HG03108 (cell line): Measurements from ENCODE around the gene MBNL1.

Experiments used
- ATAC-seq: cut with Tn5 transposase; IDR thresholded peaks from one replicate; pipeline ENCODE4 v1.9.1; 2021; ENCODE audit warnings: moderate library complexity; ENCODE audit not compliant: unreplicated experiment

Gene MBNL1, protein sequence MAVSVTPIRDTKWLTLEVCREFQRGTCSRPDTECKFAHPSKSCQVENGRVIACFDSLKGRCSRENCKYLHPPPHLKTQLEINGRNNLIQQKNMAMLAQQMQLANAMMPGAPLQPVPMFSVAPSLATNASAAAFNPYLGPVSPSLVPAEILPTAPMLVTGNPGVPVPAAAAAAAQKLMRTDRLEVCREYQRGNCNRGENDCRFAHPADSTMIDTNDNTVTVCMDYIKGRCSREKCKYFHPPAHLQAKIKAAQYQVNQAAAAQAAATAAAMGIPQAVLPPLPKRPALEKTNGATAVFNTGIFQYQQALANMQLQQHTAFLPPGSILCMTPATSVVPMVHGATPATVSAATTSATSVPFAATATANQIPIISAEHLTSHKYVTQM

DNA sequence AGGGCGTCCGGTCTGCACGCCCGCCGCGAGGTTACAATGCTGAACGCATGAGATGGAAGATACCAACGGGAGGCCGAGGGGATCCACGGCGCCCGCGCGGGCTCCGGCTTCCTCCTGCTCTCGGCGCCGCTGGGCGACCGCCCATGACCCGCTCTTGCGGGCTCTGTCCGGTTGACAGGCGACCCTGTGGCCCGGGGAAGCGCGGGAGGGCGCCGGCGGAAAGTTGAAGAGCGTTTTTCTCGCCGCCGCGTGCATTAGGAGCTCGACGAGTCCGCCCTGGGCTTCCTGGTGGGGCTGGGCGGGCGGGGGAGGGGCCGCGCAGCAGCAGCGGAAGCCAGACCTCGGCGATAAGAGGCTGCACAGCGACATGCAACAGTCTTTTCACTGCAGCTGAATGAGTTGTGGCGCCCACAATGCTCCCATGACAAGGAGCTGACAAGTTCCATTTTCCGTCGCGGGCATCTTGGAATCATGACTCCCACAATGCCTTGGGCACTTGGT is at the start of gene MBNL1:
TSS of gene MBNL1 (plus strand) at position 375 of the 501 bp plus-strand sequence. CDS start 31,265 bp downstream, outside the sequence.
- ATAC-seq = peak; percentile 58

DNA sequence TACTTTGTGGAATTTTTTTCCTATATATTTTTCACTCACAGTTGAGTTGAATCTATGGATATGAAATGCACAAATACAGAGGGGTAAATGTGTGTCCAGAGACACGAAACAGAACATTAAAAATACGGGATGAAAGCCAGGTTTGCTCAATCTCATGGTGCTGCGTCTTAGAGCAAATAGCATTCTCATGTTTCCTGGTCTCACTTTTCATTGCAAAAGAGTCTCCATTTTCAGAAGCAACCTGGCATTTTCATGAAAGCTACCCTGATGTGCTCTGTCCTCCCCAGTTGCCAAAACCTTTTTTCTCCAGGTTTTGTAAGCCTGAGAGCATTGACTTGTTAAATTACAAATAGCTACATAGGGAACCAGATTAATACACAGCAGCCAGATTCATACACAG is 49.5 kb upstream of the MBNL1 start:
- ATAC-seq = no peak

DNA sequence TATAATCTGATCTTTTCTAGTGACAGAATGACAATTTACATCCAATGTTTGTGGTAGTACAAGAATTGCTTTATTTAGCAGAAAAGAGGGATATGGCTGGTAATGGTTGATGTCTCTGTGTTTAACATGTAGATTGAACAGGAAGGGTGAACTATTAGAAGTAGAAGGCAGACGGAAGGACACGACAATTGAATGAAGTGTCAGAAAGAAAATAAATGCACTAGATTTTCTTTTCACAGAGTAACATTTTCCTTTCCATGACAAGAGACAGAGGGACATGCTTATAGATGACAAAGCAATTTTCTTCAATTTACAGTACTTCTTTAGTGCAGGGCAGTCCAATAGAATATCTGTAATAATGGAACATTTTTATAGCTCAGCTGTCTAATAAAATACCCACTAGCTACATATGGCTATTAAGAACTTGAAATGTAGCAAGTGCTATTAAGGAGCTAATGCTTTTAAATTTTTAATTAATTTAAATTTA is 48.9 kb upstream of the MBNL1 start:
- no peak for ATAC-seq

DNA sequence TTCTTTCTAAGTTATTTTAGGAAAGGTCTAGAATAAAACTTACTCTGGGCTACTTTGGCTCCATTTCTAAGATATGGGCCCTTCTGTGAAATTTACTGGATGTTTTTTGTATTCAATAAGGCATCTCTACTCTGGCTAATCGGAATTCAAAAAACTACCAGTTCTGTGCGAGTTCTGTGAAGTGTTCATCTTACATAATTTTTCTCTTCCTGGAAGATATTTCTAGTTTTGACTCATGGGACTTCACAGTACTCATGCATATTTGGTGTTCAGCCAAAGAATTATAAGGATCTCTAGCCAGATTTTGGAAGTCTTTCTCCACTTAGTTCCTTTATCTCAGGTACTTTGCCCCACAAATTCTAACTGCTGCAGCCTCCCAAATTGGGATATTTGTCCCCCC is 46.4 kb upstream of the MBNL1 start:
- ATAC-seq = no peak

DNA sequence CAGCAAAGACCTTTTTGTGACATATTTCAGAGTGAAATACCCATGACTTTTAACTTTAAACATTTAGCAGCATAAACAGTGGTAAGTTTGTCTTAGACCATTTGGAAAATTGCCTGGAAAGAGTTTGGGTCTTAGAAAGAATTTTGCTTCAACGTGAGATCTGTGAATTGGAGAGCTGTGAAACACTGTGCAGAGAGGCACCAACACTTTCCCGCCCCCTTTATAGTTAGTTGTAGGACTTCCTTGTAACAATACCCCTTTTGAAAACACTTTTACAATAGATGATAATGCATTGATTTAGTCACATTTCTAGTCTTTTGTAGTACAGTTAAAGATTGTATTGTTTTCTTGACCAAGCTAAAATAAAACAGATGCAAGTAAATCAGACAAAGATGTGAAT is 43.5 kb upstream of the MBNL1 start:
- ATAC-seq = no peak

DNA sequence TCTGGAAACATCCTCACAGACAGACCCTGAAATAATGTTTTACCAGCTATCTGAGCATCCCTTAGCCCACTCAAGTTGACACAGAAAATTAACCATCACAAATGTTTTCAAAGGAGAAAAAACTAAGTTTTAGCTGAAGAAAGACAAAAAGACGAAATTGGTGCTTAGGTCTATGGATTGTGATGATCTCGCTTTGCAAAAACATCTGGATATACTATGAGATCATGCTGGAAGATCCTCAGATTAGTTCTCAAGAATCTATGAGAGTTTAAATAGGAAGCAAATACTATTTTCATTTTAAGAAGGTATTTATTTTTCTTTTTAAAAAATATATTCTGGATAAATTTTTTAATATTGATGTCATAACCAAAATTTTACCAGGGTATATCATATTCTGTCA is 42.6 kb upstream of the MBNL1 start:
- ATAC-seq = no peak

DNA sequence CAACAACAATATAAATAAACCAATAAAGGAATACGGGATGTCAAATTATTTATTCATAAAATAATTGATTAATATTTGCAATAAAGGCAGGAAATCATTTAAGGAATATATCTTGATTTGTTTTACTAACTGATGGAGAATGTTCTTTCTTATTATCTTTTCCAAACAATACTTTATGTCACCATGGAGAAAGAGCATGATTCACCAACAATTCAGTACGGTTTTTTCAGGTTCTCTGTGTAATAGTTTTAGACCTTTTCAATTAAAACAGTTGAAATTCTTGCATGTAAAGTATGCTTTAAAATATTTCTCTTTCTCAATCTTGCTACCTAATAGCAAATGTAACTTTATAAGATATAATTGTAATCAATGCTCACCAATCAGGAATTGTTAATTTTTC is 41.7 kb upstream of the MBNL1 start:
- ATAC-seq = no peak

DNA sequence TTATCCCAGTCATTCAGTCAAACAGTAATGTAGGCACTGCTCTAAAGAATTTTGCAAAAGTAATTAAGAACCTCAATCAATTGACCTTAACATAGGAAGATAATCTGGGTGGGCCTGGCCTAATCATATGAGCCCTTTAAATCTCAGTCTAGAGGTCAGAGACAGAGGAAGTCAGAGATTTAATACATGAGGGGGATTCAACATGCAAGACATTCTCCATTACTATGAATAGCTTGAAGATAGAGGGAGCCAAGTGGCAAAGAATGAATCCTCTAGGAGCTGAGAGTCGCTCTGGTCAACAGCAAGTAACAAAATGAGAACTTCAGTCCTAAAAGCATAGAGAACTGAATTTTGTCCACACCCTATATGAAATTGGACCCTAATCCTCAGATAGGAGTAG is 39.0 kb upstream of the MBNL1 start:
- ATAC-seq = no peak

DNA sequence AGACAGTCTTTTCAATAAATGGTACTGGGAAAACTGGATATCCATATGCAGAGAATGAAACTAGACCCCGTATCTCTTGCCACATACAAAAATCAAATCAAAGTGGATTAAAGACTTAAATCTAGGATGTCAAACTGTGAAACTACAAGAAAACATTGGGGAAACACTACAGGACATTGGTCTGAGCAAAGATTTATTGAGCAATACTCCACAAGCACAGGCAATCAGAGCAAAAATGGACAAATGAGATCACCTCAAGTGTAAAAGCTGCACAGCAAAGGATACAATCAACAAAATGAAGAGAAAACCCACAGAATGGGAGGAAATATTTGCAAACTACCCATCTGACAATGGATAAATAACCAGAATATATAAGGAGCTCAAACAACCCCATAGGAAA is 38.4 kb upstream of the MBNL1 start:
- no peak for ATAC-seq

DNA sequence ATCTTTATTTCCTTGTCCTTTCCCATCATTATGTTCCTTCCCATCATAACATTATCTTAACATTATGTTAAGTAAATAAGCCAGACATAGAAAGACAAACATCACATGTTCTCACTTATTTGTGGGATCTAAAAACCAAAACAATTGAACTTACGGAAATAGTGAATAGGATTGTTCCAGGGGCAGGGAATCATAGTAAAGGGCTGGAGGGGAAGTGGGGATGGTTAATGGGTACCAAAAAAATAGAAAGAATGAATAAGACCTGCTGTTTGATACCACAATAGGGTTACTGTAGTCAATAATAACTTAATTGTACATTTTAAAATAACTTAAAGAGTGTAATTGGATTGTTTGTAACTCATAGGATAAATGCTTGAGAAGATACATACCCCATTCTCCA is 36.7 kb upstream of the MBNL1 start:
- ATAC-seq = no peak

DNA sequence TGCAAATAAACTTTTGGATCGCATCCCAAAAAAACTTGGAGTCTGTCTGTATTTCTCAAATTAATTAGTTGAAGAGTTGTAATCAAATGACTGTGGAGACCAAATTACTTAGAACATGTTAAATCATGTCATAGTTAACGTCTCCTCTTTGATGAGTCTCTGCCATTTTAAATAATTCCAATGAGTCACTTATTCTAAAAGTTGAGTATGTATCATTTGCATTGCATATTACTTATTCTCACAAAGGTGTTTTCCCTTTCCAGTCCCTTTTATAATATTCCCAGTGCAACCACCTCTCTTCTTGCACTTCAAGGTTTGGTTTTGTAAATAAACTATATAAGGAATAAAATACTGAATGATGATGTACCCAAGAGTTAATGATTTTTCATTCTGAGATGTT is 36.0 kb upstream of the MBNL1 start:
- no peak for ATAC-seq

DNA sequence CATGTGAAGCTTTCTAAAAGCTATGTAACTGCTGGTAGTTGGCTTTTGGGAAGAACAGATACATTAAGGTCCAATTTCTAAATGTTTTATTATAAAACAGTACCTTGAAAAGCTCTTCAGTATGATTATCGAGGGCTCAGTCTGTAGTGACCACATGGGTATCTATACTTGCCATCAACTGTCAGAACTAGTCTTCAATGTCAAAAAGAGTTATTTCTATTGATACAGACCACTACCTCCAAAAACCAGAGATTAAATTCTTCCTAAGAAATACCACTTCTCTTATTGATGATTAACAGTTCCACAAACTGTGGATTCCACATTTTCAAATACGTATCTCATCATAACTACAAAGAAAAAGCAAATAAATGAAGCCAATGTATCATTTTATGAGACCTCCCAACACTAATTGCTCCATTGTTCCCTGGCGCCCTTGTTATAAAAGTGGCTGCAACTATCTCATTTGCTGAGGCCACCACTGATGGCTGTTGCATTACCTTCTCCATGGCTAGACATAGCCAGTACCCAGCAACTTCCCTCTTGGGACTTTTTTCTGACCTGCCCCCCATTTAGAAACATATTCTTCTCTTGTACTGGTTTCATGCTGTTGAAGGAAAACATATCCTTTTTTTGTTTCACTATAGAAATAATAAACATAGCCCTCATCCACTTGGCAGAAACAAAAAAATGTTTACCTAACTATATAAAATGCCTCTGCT is 33.9 kb upstream of the MBNL1 start:
- no peak for ATAC-seq

DNA sequence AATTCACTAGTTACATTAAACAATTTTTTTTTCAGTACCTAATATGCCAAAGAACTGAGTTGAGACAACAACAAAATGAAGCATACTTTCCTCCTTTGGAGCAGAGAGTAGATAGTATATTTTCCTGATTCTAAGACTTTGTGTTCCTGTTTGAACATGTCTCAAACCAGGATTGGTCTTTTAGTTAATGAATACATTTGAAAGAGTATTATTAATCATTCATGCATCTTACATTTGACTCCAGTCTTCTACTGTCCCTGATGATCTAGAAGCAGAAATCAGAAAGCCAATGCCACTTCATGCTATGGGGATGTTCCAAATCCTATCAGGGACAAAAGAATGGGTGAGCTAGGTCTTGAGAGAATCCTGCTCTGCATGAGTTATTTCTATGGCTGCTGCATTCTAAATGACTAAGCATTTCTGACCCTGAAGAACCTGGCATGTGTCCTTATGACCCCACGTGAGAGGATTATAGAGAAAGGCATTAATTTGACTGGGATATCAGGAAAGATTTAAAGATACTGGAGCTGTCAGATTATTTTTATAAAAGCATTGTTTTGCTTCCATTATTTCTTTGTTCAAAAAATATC is 32.9 kb upstream of the MBNL1 start:
- ATAC-seq = no peak

DNA sequence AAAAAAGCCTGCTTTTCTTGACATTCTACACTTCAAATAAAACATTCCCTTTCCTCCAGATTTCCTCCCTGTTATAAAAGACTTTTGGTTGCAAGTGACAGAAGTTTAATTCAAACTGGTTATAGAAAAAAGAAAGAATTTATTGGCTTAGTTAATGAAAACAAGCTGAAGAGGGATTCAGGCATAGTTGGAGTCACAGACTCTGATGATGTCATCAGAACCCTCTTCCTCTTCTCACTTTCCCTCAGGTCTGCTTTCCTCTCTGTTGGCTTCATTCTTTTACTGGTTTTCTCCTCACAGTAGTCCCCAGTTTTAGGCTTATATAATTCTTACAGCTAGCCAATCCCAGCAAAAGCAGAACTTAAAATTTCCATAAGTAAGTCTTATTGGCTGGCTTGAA is 32.0 kb upstream of the MBNL1 start:
- no peak for ATAC-seq

DNA sequence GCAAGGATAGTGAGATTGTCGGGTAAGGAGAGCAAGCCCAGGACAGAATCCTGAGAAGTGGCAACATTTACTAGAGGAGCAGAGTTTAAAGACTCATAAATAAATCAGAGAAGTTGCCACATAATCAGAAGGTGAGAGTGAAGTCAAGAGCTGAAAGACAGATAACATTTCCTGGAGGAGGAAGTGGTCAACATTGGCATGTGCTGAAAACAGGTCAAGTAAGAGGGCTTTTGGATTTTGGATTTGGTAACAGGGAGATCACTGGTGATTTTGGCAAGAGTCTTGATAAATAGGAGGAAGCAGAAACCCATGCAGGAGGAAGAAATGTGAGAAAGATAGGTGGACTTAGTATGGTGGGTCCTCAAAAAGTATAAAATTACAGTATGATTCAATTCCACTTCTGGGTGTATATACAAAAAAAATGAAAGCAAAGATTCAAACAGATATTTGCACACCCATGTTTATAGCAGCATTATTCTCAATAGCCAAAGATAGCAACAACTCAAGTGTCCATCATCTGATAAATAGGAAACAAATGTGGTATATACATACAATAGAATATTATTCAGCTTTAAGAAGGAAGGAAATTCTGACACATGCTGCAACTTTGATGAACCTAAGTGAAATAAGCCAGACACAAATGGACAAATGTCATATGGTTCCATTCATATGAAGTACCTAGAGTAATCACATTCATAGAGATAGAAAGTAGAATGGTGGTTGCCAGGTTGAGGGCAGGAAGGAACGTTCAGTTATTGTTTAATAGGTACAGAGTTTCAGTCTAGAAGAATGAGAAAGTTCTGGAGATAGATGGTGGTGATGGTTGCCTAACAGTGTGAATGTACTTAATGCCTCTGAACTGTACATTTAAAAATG is 27.3 kb upstream of the MBNL1 start:
- ATAC-seq = peak; percentile 50

DNA sequence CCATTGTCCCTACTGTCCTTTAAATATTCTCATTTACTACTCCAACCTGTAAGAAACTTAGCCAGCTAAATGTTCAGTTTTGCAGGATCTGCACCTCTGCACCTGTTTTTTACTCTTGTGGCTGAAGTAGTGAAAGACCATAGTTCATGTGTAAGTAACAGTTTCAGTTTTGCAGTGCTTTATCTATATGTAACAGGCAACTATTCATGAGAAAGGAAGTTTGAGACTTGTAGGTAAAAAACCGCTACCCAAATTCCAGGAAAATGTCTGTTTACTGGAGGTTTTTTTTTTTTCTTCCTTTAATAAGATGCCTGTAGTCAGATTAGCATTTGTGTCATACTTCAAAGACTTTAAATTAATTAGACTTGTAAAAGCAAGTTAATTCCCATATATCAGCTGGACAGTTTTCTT is 25.4 kb upstream of the MBNL1 start:
- ATAC-seq = peak; percentile 57

DNA sequence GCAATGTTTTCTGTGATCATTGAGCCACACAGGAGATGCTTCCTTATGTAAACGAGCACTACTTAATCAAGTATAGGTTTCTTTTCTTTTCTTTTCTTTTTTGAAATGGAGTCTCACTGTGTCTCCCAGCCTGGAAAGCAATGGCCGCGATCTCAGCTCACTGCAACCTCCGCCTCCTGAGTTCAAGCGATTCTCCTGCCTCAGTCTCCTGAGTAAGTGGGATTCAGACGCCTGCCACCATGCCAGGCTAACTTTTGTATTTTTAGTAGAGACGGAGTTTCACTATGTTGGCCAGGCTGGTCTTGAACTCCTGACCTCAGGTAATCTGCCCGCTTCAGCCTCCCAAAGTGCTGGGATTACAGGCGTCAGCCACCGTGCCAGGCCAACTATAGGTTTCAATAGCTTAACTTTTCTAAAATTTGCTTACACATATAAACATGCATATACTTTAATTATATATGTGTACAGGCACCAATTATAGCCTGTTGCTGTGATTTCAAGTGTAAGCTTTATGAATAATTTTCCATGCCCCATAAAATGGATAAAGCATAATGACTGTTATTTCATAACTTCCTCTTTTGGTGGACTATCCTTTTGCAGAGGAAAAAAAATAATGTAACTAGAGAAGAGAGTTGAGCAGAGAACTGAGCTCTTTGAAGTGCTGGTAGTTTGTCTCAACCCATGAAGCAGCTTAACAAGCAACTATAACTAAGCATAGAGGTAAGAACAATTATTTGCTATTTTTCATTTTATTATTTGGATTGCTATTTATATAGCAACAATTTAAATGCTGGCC is 24.8 kb upstream of the MBNL1 start:
- peak; percentile 14 for ATAC-seq

DNA sequence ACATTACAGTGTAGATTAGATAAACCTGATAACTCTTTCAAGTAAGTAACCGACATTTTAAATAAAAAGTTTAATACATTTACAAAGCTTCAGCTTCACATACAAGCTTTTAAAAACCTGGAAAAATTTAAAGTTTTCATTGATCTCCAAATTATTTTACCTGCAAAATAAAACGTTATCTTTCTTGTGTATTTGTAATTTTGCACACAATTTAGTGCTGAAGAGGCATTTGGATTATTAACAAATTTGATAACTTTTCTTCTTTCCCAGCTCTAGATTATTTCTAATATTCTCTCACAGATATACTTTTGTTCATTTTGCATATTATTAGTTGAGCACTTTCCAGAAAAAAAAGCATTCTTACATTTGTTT is 24.2 kb upstream of the MBNL1 start:
- no peak for ATAC-seq

DNA sequence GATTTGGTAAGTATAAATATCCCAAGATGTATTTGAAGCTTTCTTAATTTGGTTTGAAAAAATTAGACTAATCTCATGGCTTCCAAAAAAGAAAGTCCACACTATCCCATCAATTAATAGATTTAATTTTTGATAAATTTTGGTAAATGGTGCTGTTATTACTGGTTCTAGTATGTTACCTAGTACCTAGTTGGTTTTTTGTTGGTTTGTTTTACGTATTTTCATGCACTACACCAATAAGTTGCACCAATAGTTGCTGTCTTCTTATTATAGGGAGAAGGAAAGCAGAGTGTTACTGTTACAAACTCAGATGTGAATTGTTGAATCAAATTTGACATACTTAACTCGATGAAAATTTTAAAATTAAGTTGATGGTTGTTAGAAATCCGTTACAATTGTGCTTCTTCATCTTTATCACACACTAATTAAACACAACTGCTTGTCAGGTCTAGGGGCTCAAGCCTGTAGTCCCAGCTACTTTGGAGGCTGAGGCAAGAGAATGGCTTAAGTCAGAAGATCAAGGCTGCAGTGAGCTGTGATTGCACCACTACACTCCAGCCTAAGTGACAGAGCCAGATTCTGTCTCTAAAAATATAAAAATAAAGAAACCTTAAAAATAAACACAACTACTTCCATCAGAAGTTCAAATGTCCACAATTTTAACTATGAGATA is 23.1 kb upstream of the MBNL1 start:
- no peak for ATAC-seq
